Measurements from ENCODE around the gene SLC7A6. TPM values are rescaled to one million over a fixed set of nuclear protein-coding genes. Genes with fewer than 3 reads are reported as not detected.

Gene SLC7A6
- total and polyA plus RNA-seq, 2 of the 13 experiments (the other 11 are each of a cell fraction or from before 2014, with no cell fraction given), result 35.8 to 70.8 TPM

DNA sequence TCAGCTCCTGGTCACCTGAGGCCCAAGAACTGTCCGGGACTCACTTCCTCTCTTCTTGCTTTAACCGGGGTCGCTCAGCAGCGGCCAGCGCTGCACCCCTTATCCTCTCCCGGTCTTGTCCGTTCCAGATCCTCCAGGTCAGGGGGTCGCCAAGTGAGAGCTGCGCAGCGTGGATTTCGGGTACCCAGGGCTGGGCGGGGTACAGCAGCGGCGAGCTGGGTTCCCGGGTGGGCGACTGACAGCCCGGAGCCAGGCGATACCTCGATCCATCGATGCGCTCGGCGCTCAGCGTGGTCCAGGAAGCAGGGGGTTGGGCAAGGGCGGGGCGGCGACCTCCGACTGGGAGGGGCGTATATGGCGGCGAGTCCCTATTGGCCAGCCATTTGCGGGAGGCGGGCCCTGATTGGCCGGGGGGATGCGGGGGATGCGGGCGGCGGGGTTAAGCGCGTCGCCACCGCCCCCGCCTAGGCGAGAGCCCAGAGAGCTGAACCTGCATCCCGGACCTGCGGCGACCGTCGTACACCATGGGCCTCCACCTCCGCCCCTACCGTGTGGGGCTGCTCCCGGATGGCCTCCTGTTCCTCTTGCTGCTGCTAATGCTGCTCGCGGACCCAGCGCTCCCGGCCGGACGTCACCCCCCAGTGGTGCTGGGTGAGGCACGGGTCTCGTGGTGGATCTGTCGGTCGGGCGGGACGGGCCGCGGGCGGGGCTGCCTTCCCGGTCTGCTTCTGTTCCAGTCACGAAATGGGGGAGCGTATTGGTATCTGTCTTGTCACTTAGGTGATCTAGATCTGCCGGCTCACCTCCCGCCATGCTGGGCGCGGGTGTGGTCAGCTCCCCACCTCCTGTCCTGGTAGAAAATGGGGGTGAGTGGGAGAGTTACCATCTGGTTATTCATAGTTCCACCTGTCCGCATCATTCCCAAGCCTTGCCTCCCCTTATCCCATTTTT lies 19.1 kb upstream of the SLC7A6 start, which contains the start of gene PLA2G15 (continued):
- TF ChIP-seq, protein P1, sequence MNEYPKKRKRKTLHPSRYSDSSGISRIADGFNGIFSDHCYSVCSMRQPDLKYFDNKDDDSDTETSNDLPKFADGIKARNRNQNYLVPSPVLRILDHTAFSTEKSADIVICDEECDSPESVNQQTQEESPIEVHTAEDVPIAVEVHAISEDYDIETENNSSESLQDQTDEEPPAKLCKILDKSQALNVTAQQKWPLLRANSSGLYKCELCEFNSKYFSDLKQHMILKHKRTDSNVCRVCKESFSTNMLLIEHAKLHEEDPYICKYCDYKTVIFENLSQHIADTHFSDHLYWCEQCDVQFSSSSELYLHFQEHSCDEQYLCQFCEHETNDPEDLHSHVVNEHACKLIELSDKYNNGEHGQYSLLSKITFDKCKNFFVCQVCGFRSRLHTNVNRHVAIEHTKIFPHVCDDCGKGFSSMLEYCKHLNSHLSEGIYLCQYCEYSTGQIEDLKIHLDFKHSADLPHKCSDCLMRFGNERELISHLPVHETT (CRISPR knock-in tag; conservative IDR thresholded peaks at IDR 0.05), result 0 out of 2 replicates have a peak, but pooled peaks have one; percentile 11
- TF ChIP-seq NONO (IDR thresholded peaks at IDR 0.05) (no peak), NONO (CRISPR knock-in tag; conservative IDR thresholded peaks at IDR 0.05) (peak; percentile 93), ZKSCAN8 (CRISPR knock-in tag; IDR thresholded peaks at IDR 0.05; ENCODE audit: borderline replicate concordance) (peak; percentile 29; the same call in 1 of the 2 replicates), HCFC1 (IDR thresholded peaks at IDR 0.05; ENCODE audit: low read depth, low read length) (peak; percentile 35), ZBTB7B (CRISPR knock-in tag; IDR thresholded peaks at IDR 0.05) (peak; percentile 81), ZNF557 (CRISPR knock-in tag; IDR thresholded peaks at IDR 0.05) (peak; percentile 93; the same call in 1 of the 2 replicates), ZNF558 (CRISPR knock-in tag; IDR thresholded peaks at IDR 0.05; ENCODE audit: borderline replicate concordance) (peak; percentile 81; the same call in 1 of the 2 replicates), NFIC (IDR thresholded peaks at IDR 0.05; ENCODE audit: low read length) (no peak), KDM2A (CRISPR knock-in tag; IDR thresholded peaks at IDR 0.05; ENCODE audit: borderline replicate concordance, low read depth) (peak; percentile 89), RFX5 (IDR thresholded peaks at IDR 0.05; ENCODE audit: low read depth, low read length) (no peak), ZNF776 (CRISPR knock-in tag; IDR thresholded peaks at IDR 0.05) (peak; percentile 90), ADNP (CRISPR knock-in tag; IDR thresholded peaks at IDR 0.05) (no peak), HNF4A (CRISPR knock-in tag; IDR thresholded peaks at IDR 0.05) (no peak; the same call in 1 of the 2 replicates)
- TF ChIP-seq, protein P2, sequence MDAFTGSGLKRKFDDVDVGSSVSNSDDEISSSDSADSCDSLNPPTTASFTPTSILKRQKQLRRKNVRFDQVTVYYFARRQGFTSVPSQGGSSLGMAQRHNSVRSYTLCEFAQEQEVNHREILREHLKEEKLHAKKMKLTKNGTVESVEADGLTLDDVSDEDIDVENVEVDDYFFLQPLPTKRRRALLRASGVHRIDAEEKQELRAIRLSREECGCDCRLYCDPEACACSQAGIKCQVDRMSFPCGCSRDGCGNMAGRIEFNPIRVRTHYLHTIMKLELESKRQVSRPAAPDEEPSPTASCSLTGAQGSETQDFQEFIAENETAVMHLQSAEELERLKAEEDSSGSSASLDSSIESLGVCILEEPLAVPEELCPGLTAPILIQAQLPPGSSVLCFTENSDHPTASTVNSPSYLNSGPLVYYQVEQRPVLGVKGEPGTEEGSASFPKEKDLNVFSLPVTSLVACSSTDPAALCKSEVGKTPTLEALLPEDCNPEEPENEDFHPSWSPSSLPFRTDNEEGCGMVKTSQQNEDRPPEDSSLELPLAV (CRISPR knock-in tag; conservative IDR thresholded peaks at IDR 0.05; ENCODE audit: low read depth), result no peak
- TF ChIP-seq, protein P3, sequence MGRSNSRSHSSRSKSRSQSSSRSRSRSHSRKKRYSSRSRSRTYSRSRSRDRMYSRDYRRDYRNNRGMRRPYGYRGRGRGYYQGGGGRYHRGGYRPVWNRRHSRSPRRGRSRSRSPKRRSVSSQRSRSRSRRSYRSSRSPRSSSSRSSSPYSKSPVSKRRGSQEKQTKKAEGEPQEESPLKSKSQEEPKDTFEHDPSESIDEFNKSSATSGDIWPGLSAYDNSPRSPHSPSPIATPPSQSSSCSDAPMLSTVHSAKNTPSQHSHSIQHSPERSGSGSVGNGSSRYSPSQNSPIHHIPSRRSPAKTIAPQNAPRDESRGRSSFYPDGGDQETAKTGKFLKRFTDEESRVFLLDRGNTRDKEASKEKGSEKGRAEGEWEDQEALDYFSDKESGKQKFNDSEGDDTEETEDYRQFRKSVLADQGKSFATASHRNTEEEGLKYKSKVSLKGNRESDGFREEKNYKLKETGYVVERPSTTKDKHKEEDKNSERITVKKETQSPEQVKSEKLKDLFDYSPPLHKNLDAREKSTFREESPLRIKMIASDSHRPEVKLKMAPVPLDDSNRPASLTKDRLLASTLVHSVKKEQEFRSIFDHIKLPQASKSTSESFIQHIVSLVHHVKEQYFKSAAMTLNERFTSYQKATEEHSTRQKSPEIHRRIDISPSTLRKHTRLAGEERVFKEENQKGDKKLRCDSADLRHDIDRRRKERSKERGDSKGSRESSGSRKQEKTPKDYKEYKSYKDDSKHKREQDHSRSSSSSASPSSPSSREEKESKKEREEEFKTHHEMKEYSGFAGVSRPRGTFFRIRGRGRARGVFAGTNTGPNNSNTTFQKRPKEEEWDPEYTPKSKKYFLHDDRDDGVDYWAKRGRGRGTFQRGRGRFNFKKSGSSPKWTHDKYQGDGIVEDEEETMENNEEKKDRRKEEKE (IDR thresholded peaks at IDR 0.05), result no peak
- TF ChIP-seq, protein P4, sequence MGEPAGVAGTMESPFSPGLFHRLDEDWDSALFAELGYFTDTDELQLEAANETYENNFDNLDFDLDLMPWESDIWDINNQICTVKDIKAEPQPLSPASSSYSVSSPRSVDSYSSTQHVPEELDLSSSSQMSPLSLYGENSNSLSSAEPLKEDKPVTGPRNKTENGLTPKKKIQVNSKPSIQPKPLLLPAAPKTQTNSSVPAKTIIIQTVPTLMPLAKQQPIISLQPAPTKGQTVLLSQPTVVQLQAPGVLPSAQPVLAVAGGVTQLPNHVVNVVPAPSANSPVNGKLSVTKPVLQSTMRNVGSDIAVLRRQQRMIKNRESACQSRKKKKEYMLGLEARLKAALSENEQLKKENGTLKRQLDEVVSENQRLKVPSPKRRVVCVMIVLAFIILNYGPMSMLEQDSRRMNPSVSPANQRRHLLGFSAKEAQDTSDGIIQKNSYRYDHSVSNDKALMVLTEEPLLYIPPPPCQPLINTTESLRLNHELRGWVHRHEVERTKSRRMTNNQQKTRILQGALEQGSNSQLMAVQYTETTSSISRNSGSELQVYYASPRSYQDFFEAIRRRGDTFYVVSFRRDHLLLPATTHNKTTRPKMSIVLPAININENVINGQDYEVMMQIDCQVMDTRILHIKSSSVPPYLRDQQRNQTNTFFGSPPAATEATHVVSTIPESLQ (CRISPR knock-in tag; conservative IDR thresholded peaks at IDR 0.05), result no peak
- TF ChIP-seq, protein P5, sequence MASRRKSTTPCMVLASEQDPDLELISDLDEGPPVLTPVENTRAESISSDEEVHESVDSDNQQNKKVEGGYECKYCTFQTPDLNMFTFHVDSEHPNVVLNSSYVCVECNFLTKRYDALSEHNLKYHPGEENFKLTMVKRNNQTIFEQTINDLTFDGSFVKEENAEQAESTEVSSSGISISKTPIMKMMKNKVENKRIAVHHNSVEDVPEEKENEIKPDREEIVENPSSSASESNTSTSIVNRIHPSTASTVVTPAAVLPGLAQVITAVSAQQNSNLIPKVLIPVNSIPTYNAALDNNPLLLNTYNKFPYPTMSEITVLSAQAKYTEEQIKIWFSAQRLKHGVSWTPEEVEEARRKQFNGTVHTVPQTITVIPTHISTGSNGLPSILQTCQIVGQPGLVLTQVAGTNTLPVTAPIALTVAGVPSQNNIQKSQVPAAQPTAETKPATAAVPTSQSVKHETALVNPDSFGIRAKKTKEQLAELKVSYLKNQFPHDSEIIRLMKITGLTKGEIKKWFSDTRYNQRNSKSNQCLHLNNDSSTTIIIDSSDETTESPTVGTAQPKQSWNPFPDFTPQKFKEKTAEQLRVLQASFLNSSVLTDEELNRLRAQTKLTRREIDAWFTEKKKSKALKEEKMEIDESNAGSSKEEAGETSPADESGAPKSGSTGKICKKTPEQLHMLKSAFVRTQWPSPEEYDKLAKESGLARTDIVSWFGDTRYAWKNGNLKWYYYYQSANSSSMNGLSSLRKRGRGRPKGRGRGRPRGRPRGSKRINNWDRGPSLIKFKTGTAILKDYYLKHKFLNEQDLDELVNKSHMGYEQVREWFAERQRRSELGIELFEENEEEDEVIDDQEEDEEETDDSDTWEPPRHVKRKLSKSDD (CRISPR knock-in tag; IDR thresholded peaks at IDR 0.05; ENCODE audit: low read depth), result peak; percentile 73; the same call in 1 of the 2 replicates
